Adrenal gland (tissue), 12 donors: ENCODE results near the gene TULP1. TPM values are rescaled to one million over a fixed set of nuclear protein-coding genes. Genes with fewer than 3 reads are reported as not detected.
"Not testable (repeated sequence)": the region's sequence is repeated elsewhere in the genome, so short reads cannot be mapped to it uniquely, and the experiment has no call there.

Source experiments
- DNase-seq, 7 donors: peaks; one replicate each; pipeline ENCODE4 v3.0.0-alpha.2; 2019 to 2020
- H3K27ac ChIP-seq, 5 donors: fragments of 200-600 bp; sonication (generic) in 4 of 5; 1 replicate in 3 of 5; 2 replicates in 2 of 5; pipeline versions ENCODE4 v1.5.1 to v1.8.0; 2016 to 2020; ENCODE audit warnings: mild to moderate bottlenecking in 1 of 5
- H3K27me3 ChIP-seq: fragments of 200-600 bp; 2 replicates; pipeline ENCODE4 v1.8.0; 2021
- H3K36me3 ChIP-seq, 2 donors: fragments of 200-600 bp; replicated peaks in 1 of 2; 1 replicate in 1 of 2; 2 replicates in 1 of 2; pipeline versions ENCODE4 v1.5.1 to v1.8.0; 2018 to 2022
- H3K4me1 ChIP-seq, 2 donors: fragments of 200-600 bp; replicated peaks in 1 of 2; 1 replicate in 1 of 2; 2 replicates in 1 of 2; pipeline versions ENCODE4 v1.5.1 to v1.8.0; 2018 to 2021
- H3K4me3 ChIP-seq, 4 donors: fragments of 200-600 bp; sonication (generic) in 3 of 4; one replicate each; pipeline ENCODE4 v1.5.1; 2016 to 2018
- H3K9me3 ChIP-seq, 3 donors: fragments of 200-600 bp; sonication (generic) in 1 of 3; replicated peaks in 1 of 3; 1 replicate in 2 of 3; 2 replicates in 1 of 3; pipeline versions ENCODE4 v1.5.1 to v1.8.0; 2016 to 2021
- POLR2A ChIP-seq, 2 donors: fragments of 450-650 bp; IDR thresholded peaks; one replicate each; pipeline ENCODE4 v1.6.1; 2017; ENCODE audit warnings: antibody characterized with exemption in 2 of 2, mild to moderate bottlenecking in 2 of 2, moderate library complexity in 1 of 2
- WGBS, 4 donors: extraction: QIAGEN DNeasy Blood & Tissue Kit in 2 of 4; methylation state at CpG; one replicate each; pipeline versions ENCODE4 v1.1.5 to v1.1.7; 2013 to 2017; 5-methylcytosine and 5-hydroxymethylcytosine counted together
- intact Hi-C, 2 donors: fragments of 100-400 bp; cut with DNase I; formaldehyde crosslinking; loops; one replicate each; pipeline versions ENCODE4 v1.14.1 to v1.15.0; 2022 to 2023
- polyA plus RNA-seq, 3 donors: library from polyadenylated mRNA; stranded (reverse); fragments of 200-250 nt in 2 of 3; fragments of 350-450 nt in 1 of 3; fragmentation: Illumina TruSeq in 1 of 3; extraction: RNeasy Lipid Tissue Mini Kit (QIAGEN cat#74804) in 1 of 3; gene quantifications; one replicate each; pipeline ENCODE4 v1.2.3, GENCODE V29; 2013 to 2014
- total RNA-seq, 9 donors: library from RNA; depleted of rRNA in 4 of 9; stranded (reverse); fragments of >200 nt in 4 of 9; fragments of 120-200 nt in 1 of 9; fragmentation: NEBNext Ultra II Directional in 1 of 9; extraction: Animal tissue kit (Norgen Biotek cat#: 25700) in 1 of 9; gene quantifications; one replicate each; pipeline versions ENCODE4 v1.1.0 to v1.2.4, GENCODE V29; 2013 to 2023
- TF ChIP-seq, protein P1 (sequence below), 6 experiments: fragments of 450-650 bp in 4 of 6; fragments of 200-600 bp in 2 of 6; sonication (generic) in 1 of 6; IDR thresholded peaks; 1 replicate in 5 of 6; 2 replicates in 1 of 6; pipeline versions ENCODE4 v1.5.1 to v1.8.0; 2016 to 2021; ENCODE audit warnings: antibody characterized with exemption in 6 of 6, mild to moderate bottlenecking in 2 of 6, moderate library complexity in 1 of 6
- donor health status: healthy with polysubstance abuse.
- donor health status: Bipolar disorder and iron deficiency.
- donor health status: DM: yes; HTN: yes; CAD: no.
- donor health status: DM: no; HTN: no; CAD: no.
- donor health status: DM: no; HTN: no; CAD: no.
- donor health status: DM: yes; HTN: yes; CAD: no.

Gene TULP1
- total and polyA plus RNA-seq, 12 donors, result 0.06 to 0.80 (median 0.07) TPM; not detected in 9

DNA sequence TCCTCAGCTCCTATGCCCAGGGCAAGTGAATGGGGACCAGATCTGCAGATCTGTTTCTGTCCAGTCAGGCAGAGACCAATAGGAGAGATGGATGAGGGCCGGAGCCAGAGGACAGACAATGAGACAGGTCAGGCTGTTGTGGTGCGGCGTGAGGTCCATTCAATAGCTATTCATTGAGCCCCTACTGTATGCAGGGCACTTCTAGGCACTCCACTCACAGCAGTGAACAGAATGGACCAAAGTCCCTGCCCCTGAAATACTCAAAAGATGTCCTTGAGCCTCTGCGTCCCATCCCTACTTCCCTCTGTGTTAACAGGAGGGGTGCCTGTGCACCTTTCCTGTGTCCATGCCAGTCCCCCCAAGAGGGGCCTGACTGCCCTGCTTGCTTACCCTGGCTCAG is 8.5 kb upstream of the TULP1 start:
- Histone ChIP-seq H3K27ac (no peak overlapping the region), H3K27me3 (no peaks in the 10 kb centered on the region), H3K4me1 (peaks cover 0 to 4% of the 10 kb centered on the region in 2 donors), H3K4me3 (no peak overlapping the region), H3K9me3 (no peaks in the 10 kb centered on the region), H3K36me3 (no peaks in the 10 kb centered on the region)
- DNase-seq, result no peak
- WGBS, 4 donors, result 89 to 95% (median 91%) methylated on average over 3 to 4 of the region's 4 CpGs
- intact Hi-C loops, result no loop called here
- TF ChIP-seq, protein P1, sequence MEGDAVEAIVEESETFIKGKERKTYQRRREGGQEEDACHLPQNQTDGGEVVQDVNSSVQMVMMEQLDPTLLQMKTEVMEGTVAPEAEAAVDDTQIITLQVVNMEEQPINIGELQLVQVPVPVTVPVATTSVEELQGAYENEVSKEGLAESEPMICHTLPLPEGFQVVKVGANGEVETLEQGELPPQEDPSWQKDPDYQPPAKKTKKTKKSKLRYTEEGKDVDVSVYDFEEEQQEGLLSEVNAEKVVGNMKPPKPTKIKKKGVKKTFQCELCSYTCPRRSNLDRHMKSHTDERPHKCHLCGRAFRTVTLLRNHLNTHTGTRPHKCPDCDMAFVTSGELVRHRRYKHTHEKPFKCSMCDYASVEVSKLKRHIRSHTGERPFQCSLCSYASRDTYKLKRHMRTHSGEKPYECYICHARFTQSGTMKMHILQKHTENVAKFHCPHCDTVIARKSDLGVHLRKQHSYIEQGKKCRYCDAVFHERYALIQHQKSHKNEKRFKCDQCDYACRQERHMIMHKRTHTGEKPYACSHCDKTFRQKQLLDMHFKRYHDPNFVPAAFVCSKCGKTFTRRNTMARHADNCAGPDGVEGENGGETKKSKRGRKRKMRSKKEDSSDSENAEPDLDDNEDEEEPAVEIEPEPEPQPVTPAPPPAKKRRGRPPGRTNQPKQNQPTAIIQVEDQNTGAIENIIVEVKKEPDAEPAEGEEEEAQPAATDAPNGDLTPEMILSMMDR (IDR thresholded peaks at IDR 0.05), result no peak
- TF ChIP-seq POLR2A (IDR thresholded peaks at IDR 0.05), result no peak

DNA sequence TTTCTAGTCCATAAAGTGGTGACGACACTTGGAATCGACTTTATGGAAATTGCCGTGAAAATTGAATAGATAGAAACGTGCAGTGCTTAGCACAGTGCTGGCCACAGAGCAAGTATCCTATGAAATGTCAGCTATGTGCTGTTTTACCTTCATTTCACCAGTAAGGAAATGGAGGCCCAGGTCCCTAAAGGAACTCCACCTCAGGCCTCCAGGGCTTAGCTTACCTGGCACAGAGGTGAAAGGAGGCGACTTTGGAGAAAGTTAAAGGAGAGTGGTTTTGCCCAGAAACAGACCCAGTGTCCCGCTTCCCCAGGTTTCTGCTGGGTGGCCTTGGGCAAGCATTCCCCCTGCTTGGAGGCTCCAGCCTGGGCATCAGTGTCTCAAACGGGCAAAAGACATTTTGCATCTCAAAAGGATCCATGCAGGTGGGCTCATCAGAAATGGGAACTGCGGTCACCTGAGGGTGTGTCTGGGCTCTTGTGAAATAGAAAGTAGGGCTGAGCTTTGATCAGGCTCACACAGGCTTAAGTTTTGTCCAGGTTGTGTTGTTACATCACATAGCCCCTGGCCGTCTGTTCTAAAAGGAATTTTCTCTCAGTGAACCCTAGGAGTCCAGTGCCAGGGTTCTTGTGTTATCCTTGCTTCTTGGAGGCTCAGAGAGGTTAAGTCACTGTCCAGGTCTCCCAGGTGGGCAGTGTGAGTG is 6.8 kb upstream of the TULP1 start:
- intact Hi-C loops, result loop anchor here in 1 of 2 donors (10.0 kb wide), 1 partner anchor 45 kb away; no protein-coding TSS in a partner anchor
- Histone ChIP-seq H3K4me1 (peaks cover 0 to 4% of the 10 kb centered on the region in 2 donors), H3K36me3 (no peaks in the 10 kb centered on the region), H3K9me3 (no peaks in the 10 kb centered on the region), H3K27me3 (no peaks in the 10 kb centered on the region), H3K27ac (no peak overlapping the region), H3K4me3 (no peak overlapping the region)
- no peak for TF ChIP-seq POLR2A (IDR thresholded peaks at IDR 0.05)
- TF ChIP-seq, protein P1 (IDR thresholded peaks at IDR 0.05), result no peak
- DNase-seq, result no peak
- WGBS, 4 donors, result 83 to 89% (median 85%) methylated on average over 7 to 9 of the region's 9 CpGs

DNA sequence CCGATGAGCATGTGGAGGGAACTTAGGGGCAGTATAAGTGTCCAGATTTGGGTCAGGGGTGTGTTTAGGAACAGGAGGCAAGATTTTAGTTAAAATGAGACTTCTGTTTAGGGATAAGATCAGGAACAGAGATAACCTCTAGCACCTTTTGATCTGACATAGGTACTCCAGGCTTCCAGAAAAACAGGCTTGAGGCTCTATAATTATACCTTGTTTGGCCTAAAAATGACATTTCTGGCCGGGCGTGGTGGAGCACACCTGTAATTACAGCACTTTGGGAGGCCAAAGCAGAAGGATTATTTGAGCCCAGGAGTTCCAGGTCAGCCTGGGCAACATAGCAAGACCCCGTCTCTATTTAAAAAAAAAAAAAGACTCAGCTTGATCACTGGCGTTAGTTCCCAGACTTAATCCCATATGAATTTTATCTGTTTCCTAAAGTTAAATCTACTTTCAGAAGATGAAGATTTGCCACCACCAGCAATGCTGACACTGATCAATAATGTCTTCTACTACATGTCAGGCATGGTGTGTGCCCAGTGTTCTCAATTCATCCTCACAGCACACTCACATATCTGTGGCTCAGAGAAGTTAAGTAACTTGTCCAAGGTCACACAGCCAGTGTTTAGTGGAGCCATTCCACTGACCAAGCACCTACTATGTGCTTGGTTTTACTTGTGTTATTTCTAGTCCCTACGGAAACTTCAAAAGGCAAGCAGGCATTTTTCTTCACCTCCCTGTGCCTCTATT is 6.0 kb upstream of the TULP1 start:
- no peak for DNase-seq
- Histone ChIP-seq H3K27ac (no peak overlapping the region), H3K27me3 (no peaks in the 10 kb centered on the region), H3K9me3 (no peaks in the 10 kb centered on the region), H3K36me3 (no peaks in the 10 kb centered on the region), H3K4me1 (peaks cover 0 to 4% of the 10 kb centered on the region in 2 donors), H3K4me3 (no peak overlapping the region)
- 93 to 97% (median 95%) methylated on average over 6 of the region's 6 CpGs for WGBS, 4 donors
- TF ChIP-seq POLR2A (IDR thresholded peaks at IDR 0.05), result no peak
- TF ChIP-seq, protein P1 (IDR thresholded peaks at IDR 0.05), result no peak
- intact Hi-C loops, result loop anchor here in 1 of 2 donors (10.0 kb wide), 1 partner anchor 46 kb away; no protein-coding TSS in a partner anchor

DNA sequence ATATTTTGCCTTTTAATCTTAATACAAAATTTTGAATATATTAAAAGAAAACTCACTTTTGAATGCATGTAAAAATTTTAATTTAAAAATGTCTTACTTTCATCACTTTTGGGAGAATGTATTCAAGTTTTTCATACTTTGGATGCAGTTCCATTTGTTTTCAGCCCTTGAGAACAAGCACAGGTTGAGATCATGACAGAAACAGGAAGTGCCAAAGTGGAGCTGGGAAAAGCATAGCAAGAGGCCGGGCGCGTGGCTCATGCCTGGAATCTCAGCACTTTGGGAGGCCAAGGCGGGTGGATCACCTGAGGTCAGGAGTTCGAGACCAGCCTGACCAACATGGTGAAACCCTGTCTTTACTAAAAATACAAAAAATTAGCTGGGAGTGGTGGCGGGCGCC is 5.3 kb upstream of the TULP1 start:
- not testable (repeated sequence) for H3K9me3 ChIP-seq, DNase-seq, H3K27ac ChIP-seq, H3K4me3 ChIP-seq, H3K4me1 ChIP-seq, H3K27me3 ChIP-seq, H3K36me3 ChIP-seq
- 85 to 91% (median 88%) methylated on average over 7 of the region's 7 CpGs for WGBS, 4 donors
- intact Hi-C loops, result loop anchor here in 1 of 2 donors (10.0 kb wide), 1 partner anchor 47 kb away; no protein-coding TSS in a partner anchor
